ENCODE measurements around the gene SCPEP1.
"Not testable (repeated sequence)": the region's sequence is repeated elsewhere in the genome, so short reads cannot be mapped to it uniquely, and the experiment has no call there.

Gene SCPEP1

GRCh38 chr17:56965241-56965640, 12.7 kb upstream of the SCPEP1 start:
- in situ Hi-C loops (cut with HindIII; ENCODE audit: low sequenced_read_pairs), result not testable (repeated sequence)

- in situ Hi-C loops (cut with HindIII; ENCODE audit: low sequenced_read_pairs), result not testable (repeated sequence)
Measured at GRCh38 chr17:56965681-56966080, 12.2 kb upstream of the SCPEP1 start.

GRCh38 chr17:56966338-56966737, 11.6 kb upstream of the SCPEP1 start:
- in situ Hi-C loops (cut with HindIII; ENCODE audit: low sequenced_read_pairs), result no loop called here

- in situ Hi-C loops (cut with HindIII; ENCODE audit: low sequenced_read_pairs), result no loop called here
Measured at GRCh38 chr17:56970974-56971373, 7.0 kb upstream of the SCPEP1 start.

- in situ Hi-C loops (cut with HindIII; ENCODE audit: low sequenced_read_pairs), result no loop called here
Measured at GRCh38 chr17:56972111-56972730, 5.7 kb upstream of the SCPEP1 start.

- in situ Hi-C loops (cut with HindIII; ENCODE audit: low sequenced_read_pairs), result no loop called here
Measured at GRCh38 chr17:56973520-56973919, 4.4 kb upstream of the SCPEP1 start.

- in situ Hi-C loops (cut with HindIII; ENCODE audit: low sequenced_read_pairs), result no loop called here
Measured at GRCh38 chr17:56974055-56974454, 3.9 kb upstream of the SCPEP1 start.

- in situ Hi-C loops (cut with HindIII; ENCODE audit: low sequenced_read_pairs), result no loop called here
Measured at GRCh38 chr17:56975656-56976055, 2.3 kb upstream of the SCPEP1 start.

GRCh38 chr17:56976941-56977608, 856 bp upstream of the SCPEP1 start:
- in situ Hi-C loops (cut with HindIII; ENCODE audit: low sequenced_read_pairs), result no loop called here

- in situ Hi-C loops (cut with HindIII; ENCODE audit: low sequenced_read_pairs), result no loop called here
Measured at GRCh38 chr17:56978441-56979090, 635 bp downstream of the SCPEP1 start.

- in situ Hi-C loops (cut with HindIII; ENCODE audit: low sequenced_read_pairs), result no loop called here
Measured at GRCh38 chr17:56979091-56979480, 1.2 kb downstream of the SCPEP1 start.

- in situ Hi-C loops (cut with HindIII; ENCODE audit: low sequenced_read_pairs), result not testable (repeated sequence)
Measured at GRCh38 chr17:56980526-56980925, 2.6 kb downstream of the SCPEP1 start.

GRCh38 chr17:56982312-56982711, 4.4 kb downstream of the SCPEP1 start:
- in situ Hi-C loops (cut with HindIII; ENCODE audit: low sequenced_read_pairs), result no loop called here

- in situ Hi-C loops (cut with HindIII; ENCODE audit: low sequenced_read_pairs), result no loop called here
Measured at GRCh38 chr17:56983366-56983765, 5.4 kb downstream of the SCPEP1 start.

- in situ Hi-C loops (cut with HindIII; ENCODE audit: low sequenced_read_pairs), result no loop called here
Measured at GRCh38 chr17:56985371-56986162, 7.6 kb downstream of the SCPEP1 start.

- in situ Hi-C loops (cut with HindIII; ENCODE audit: low sequenced_read_pairs), result no loop called here
Measured at GRCh38 chr17:56987283-56987834, 9.4 kb downstream of the SCPEP1 start.

- in situ Hi-C loops (cut with HindIII; ENCODE audit: low sequenced_read_pairs), result no loop called here
Measured at GRCh38 chr17:56988901-56989572, 11.1 kb downstream of the SCPEP1 start.

GRCh38 chr17:56992364-56992763, 14.4 kb downstream of the SCPEP1 start:
- in situ Hi-C loops (cut with HindIII; ENCODE audit: low sequenced_read_pairs), result no loop called here

- in situ Hi-C loops (cut with HindIII; ENCODE audit: low sequenced_read_pairs), result no loop called here
Measured at GRCh38 chr17:56994009-56994792, 16.3 kb downstream of the SCPEP1 start.

GRCh38 chr17:56995766-56996165, 17.8 kb downstream of the SCPEP1 start:
- in situ Hi-C loops (cut with HindIII; ENCODE audit: low sequenced_read_pairs), result no loop called here

Data from endothelial cell of hepatic sinusoid (primary cell).